HEK293 (cell line): ENCODE measurements around the gene ANKRD65.

Experiments
- CTCF ChIP-seq: fragments of 450-650 bp; formaldehyde crosslinking; IDR thresholded peaks from 2 replicates; pipeline ENCODE4 v1.5.1; 2016; ENCODE audit warnings: missing biosample characterization, missing genetic modification characterization
- KLF10 ChIP-seq: fragments of 450-650 bp; IDR thresholded peaks from 2 replicates; pipeline ENCODE4 v1.5.1; 2018; ENCODE audit warnings: missing biosample characterization, mild to moderate bottlenecking, missing genetic modification characterization
- PBX3 ChIP-seq: sonication (generic); formaldehyde crosslinking; IDR thresholded peaks from 2 replicates; pipeline ENCODE4 v1.8.1; 2022; ENCODE audit warnings: mild to moderate bottlenecking, moderate library complexity, missing genetic modification reagents
- PRDM10 ChIP-seq: fragments of 450-650 bp; formaldehyde crosslinking; IDR thresholded peaks from 2 replicates; pipeline ENCODE4 v1.5.1; 2016; ENCODE audit warnings: missing biosample characterization, missing genetic modification characterization
- YY1 ChIP-seq: fragments of 450-650 bp; formaldehyde crosslinking; IDR thresholded peaks from 2 replicates; pipeline ENCODE4 v1.5.1; 2018; ENCODE audit warnings: missing biosample characterization, missing genetic modification characterization
- ZBTB8A ChIP-seq: fragments of 450-650 bp; formaldehyde crosslinking; IDR thresholded peaks from 2 replicates; pipeline ENCODE4 v1.5.1; 2016; ENCODE audit warnings: missing biosample characterization, missing genetic modification characterization
- ZNF140 ChIP-seq: fragments of 450-650 bp; formaldehyde crosslinking; IDR thresholded peaks from 2 replicates; pipeline ENCODE4 v1.5.1; 2016; ENCODE audit warnings: missing biosample characterization, missing genetic modification characterization
- ZNF571 ChIP-seq: fragments of 450-650 bp; formaldehyde crosslinking; IDR thresholded peaks from 2 replicates; pipeline ENCODE4 v1.5.0; 2017; ENCODE audit warnings: missing biosample characterization, missing genetic modification characterization
- ZSCAN23 ChIP-seq: fragments of 450-650 bp; formaldehyde crosslinking; IDR thresholded peaks from 2 replicates; pipeline ENCODE4 v1.5.1; 2016; ENCODE audit warnings: missing biosample characterization, missing genetic modification characterization

GRCh38 chr1:1406101-1406820 lies 14.8 kb downstream of the ANKRD65 start:
- TF ChIP-seq PBX3 = no peak; the same call in 1 of the 2 replicates
- no peak for TF ChIP-seq YY1 (tag by site-specific recombination)
- no peak for TF ChIP-seq CTCF
- TF ChIP-seq PRDM10 (tag by site-specific recombination) = no peak
- no peak for TF ChIP-seq ZBTB8A (tag by site-specific recombination)
- no peak for TF ChIP-seq ZNF140
- no peak for TF ChIP-seq ZSCAN23 (tag by site-specific recombination)
- no peak for TF ChIP-seq ZNF571 (tag by site-specific recombination)
- TF ChIP-seq KLF10 (tag by site-specific recombination) = no peak
